Lower leg skin (tissue), 3 donors: ENCODE data around the gene ADIPOQ.

Experiments used
- POLR2A ChIP-seq, 2 donors: fragments of 450-650 bp; IDR thresholded peaks; one replicate each; pipeline ENCODE4 v1.6.1; 2016 to 2017; ENCODE audit warnings: antibody characterized with exemption in 2 of 2, mild to moderate bottlenecking in 1 of 2, moderate library complexity in 1 of 2
- TF ChIP-seq, protein P1 (sequence below), 3 donors: fragments of 450-650 bp; IDR thresholded peaks; one replicate each; pipeline ENCODE4 v1.5.1; 2016; ENCODE audit warnings: antibody characterized with exemption in 3 of 3, mild to moderate bottlenecking in 3 of 3, moderate library complexity in 2 of 3

DNA sequence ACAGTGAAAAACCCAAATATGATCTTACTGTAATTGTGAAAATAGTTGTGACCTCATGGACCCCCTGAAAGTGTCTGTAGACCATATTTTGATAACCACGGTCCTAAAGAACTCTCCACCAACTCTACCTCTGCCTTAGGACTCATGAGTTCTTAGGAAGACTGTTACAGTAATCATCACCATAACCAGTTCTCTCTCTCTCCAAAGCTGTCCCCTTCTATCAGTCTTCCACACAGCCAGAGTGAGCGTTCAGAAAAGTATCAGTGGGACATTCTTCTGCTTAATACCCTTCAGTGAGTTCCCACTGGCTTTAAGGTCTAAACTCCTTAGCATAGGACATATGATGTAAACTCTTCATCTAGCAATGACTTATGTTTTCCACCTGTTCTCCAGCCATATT lies 60.2 kb downstream of the ADIPOQ start:
- TF ChIP-seq, protein P1, sequence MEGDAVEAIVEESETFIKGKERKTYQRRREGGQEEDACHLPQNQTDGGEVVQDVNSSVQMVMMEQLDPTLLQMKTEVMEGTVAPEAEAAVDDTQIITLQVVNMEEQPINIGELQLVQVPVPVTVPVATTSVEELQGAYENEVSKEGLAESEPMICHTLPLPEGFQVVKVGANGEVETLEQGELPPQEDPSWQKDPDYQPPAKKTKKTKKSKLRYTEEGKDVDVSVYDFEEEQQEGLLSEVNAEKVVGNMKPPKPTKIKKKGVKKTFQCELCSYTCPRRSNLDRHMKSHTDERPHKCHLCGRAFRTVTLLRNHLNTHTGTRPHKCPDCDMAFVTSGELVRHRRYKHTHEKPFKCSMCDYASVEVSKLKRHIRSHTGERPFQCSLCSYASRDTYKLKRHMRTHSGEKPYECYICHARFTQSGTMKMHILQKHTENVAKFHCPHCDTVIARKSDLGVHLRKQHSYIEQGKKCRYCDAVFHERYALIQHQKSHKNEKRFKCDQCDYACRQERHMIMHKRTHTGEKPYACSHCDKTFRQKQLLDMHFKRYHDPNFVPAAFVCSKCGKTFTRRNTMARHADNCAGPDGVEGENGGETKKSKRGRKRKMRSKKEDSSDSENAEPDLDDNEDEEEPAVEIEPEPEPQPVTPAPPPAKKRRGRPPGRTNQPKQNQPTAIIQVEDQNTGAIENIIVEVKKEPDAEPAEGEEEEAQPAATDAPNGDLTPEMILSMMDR (IDR thresholded peaks at IDR 0.05): no peak
- TF ChIP-seq POLR2A (IDR thresholded peaks at IDR 0.05): no peak
